Stimulated activated CD4-positive, alpha-beta T cell treated with anti-CD3 and anti-CD28 coated beads, Interleukin-12 subunit alpha, Interleukin-12 subunit beta, amount 100 ng/mL, for 4 hours (primary cell): ENCODE results near the gene VWA8.
"Not testable (repeated sequence)": the region's sequence is repeated elsewhere in the genome, so short reads cannot be mapped to it uniquely, and the experiment has no call there.

Experiments used
- DNase-seq: peaks from one replicate; pipeline ENCODE4 v3.0.0-alpha.2; 2020

The VWA8 gene

GRCh38 chr13:41547251-41548000 is 413.5 kb downstream of the VWA8 start:
- no peak for DNase-seq

GRCh38 chr13:41546372-41547190 is 414.3 kb downstream of the VWA8 start:
- no peak for DNase-seq

GRCh38 chr13:41545432-41545707 is 415.5 kb downstream of the VWA8 start:
- DNase-seq: no peak

GRCh38 chr13:41543664-41544300 is 417.1 kb downstream of the VWA8 start:
- DNase-seq: no peak

- DNase-seq: not testable (repeated sequence)
These were observed 418.1 kb downstream of the VWA8 start for GRCh38 chr13:41542799-41543198.

GRCh38 chr13:41542281-41542680 is 418.6 kb downstream of the VWA8 start:
- DNase-seq: no peak

- DNase-seq: no peak
These were observed 419.6 kb downstream of the VWA8 start for GRCh38 chr13:41541142-41541938.

- DNase-seq: not testable (repeated sequence)
These were observed 420.7 kb downstream of the VWA8 start for GRCh38 chr13:41540240-41540639.

GRCh38 chr13:41533266-41534052 is 427.4 kb downstream of the VWA8 start:
- DNase-seq: no peak

- DNase-seq: no peak
These were observed 432.9 kb downstream of the VWA8 start for GRCh38 chr13:41528021-41528420.

- no peak for DNase-seq
These were observed 440.0 kb downstream of the VWA8 start for GRCh38 chr13:41520660-41521630.

- no peak for DNase-seq
These were observed 440.8 kb downstream of the VWA8 start for GRCh38 chr13:41520016-41520659.
